CD4-positive, alpha-beta memory T cell (primary cell): Measurements from ENCODE around the gene THSD4. TPM values are rescaled to one million over a fixed set of nuclear protein-coding genes. Genes with fewer than 3 reads are reported as not detected.

Experiments used
- CTCF ChIA-PET: fragments of 350-600 bp; sonication (Branson Sonifier 250); formaldehyde crosslinking; loops from one replicate; lab custom pipeline; 2021; ENCODE audit warnings: inconsistent platforms; ENCODE audit not compliant: partially characterized antibody; lab: Charles Lee
- POLR2A ChIA-PET: fragments of 350-600 bp; sonication (Branson Sonifier 250); formaldehyde crosslinking; loops from one replicate; lab custom pipeline; 2021; ENCODE audit not compliant: partially characterized antibody; lab: Charles Lee
- DNase-seq, 5 donors: peaks; one replicate each; pipeline versions ENCODE4 v3.0.0 to v3.0.0-alpha.2; 2020 to 2022; ENCODE audit warnings: mixed read lengths in 1 of 5
- H3K27ac ChIP-seq: one replicate; pipeline ENCODE4 v1.7.0; 2013; ENCODE audit warnings: low read depth, low read length
- H3K27me3 ChIP-seq: 2 replicates; pipeline ENCODE4 v1.7.0; 2013; ENCODE audit warnings: mild to moderate bottlenecking, low read length, moderate library complexity; ENCODE audit not compliant: insufficient read depth
- H3K36me3 ChIP-seq: 2 replicates; pipeline ENCODE4 v1.7.0; 2013; ENCODE audit warnings: mild to moderate bottlenecking, low read length, moderate library complexity; ENCODE audit not compliant: insufficient read depth
- H3K4me1 ChIP-seq: 2 replicates; pipeline ENCODE4 v1.7.0; 2013; ENCODE audit warnings: mild to moderate bottlenecking, low read length, moderate library complexity; ENCODE audit not compliant: insufficient read depth
- H3K4me3 ChIP-seq, 2 donors: one replicate each; pipeline ENCODE4 v1.7.0; 2013; ENCODE audit warnings: low read length in 2 of 2, mild to moderate bottlenecking in 1 of 2
- H3K9me3 ChIP-seq, 2 donors: one replicate each; pipeline ENCODE4 v1.7.0; 2013; ENCODE audit warnings: low read length in 2 of 2, control low read depth in 1 of 2; ENCODE audit not compliant: control insufficient read depth in 1 of 2
- H3K27ac Mint-ChIP-seq, 7 donors: one replicate each; pipeline ENCODE4 v1.8.0; 2020 to 2021; ENCODE audit warnings: mixed read lengths in 7 of 7, mild to moderate bottlenecking in 6 of 7, inconsistent platforms in 3 of 7, moderate library complexity in 3 of 7
- H3K27me3 Mint-ChIP-seq, 2 donors: one replicate each; pipeline ENCODE4 v1.8.0; 2020 to 2021; ENCODE audit warnings: mixed read lengths in 2 of 2
- H3K36me3 Mint-ChIP-seq, 2 donors: one replicate each; pipeline ENCODE4 v1.8.0; 2020 to 2021; ENCODE audit warnings: mixed read lengths in 2 of 2, inconsistent platforms in 1 of 2, mild to moderate bottlenecking in 1 of 2
- H3K4me1 Mint-ChIP-seq, 4 donors: one replicate each; pipeline ENCODE4 v1.8.0; 2020 to 2021; ENCODE audit warnings: mixed read lengths in 4 of 4, mild to moderate bottlenecking in 1 of 4
- H3K4me3 Mint-ChIP-seq, 8 donors: one replicate each; pipeline ENCODE4 v1.8.0; 2020 to 2021; ENCODE audit warnings: mixed read lengths in 8 of 8, mild to moderate bottlenecking in 7 of 8, moderate library complexity in 6 of 8, inconsistent platforms in 3 of 8
- H3K9me3 Mint-ChIP-seq, 8 donors: one replicate each; pipeline ENCODE4 v1.8.0; 2020 to 2021; ENCODE audit warnings: mixed read lengths in 8 of 8, mild to moderate bottlenecking in 5 of 8, inconsistent platforms in 3 of 8, moderate library complexity in 1 of 8
- intact Hi-C: fragments of 100-400 bp; cut with micrococcal nuclease; formaldehyde crosslinking; loops from one replicate; pipeline ENCODE4 v1.15.1; 2023
- polyA plus RNA-seq, 2 donors: library from polyadenylated mRNA; unstranded; fragments of 300-500 nt; fragmentation: Illumina TruSeq; gene quantifications; one replicate each; pipeline ENCODE4 v1.2.3, GENCODE V29; 2021
- total RNA-seq, 2 experiments: library from RNA; stranded (reverse); gene quantifications; one replicate each; pipeline ENCODE4 v1.2.3, GENCODE V29; 2021

THSD4 gene
- total and polyA plus RNA-seq, 4 experiments from 2014 or later: not detected

DNA sequence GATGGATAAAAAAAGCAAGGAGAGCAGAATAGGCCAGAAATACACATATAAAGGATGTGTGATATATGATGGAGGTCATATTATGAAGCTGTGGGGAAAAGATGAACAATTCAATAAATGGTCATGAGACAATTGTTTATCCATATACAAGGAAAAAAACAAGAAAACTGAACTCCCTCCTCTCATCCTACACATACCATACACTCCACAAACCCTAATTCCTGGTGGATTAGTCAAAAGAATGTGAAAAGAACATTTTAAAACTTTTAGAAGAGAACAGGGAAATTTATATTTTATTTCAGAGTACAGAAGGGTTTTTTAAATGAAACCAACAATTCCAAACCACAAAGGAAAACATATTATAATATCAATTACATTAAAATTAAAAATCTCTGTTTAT is 660.6 kb downstream of the THSD4 start:
- intact Hi-C loops: no loop called here
- Histone ChIP-seq H3K27ac (no peak overlapping the region), H3K4me3 (no peak overlapping the region), H3K27me3 (no peaks in the 10 kb centered on the region), H3K9me3 (no peaks in the 10 kb centered on the region), H3K36me3 (no peaks in the 10 kb centered on the region), H3K4me1 (no peaks in the 10 kb centered on the region)
- H3K27ac Mint-ChIP-seq: peak overlapping the region in 2 of 7 donors; percentile 18 to 72
- H3K27me3 Mint-ChIP-seq: peaks cover 3 to 6% of the 10 kb centered on the region in 2 donors
- CTCF ChIA-PET: no interaction called here
- H3K36me3 Mint-ChIP-seq: no peaks in the 10 kb centered on the region
- POLR2A ChIA-PET: no interaction called here
- peak overlapping the region in 1 of 8 donors; percentile 9 for H3K4me3 Mint-ChIP-seq
- peaks cover 0 to 3% (median 1%) of the 10 kb centered on the region in 4 donors for H3K4me1 Mint-ChIP-seq
- no peaks in the 10 kb centered on the region for H3K9me3 Mint-ChIP-seq
- DNase-seq: no peak

- POLR2A ChIA-PET: no interaction called here
- no peak for DNase-seq
- no peaks in the 10 kb centered on the region for H3K36me3 Mint-ChIP-seq
- Histone ChIP-seq H3K36me3 (no peaks in the 10 kb centered on the region), H3K4me3 (no peak overlapping the region), H3K27ac (no peak overlapping the region), H3K4me1 (no peaks in the 10 kb centered on the region), H3K9me3 (no peaks in the 10 kb centered on the region), H3K27me3 (no peaks in the 10 kb centered on the region)
- CTCF ChIA-PET: no interaction called here
- H3K4me1 Mint-ChIP-seq: peaks cover 0 to 3% (median 1%) of the 10 kb centered on the region in 4 donors
- intact Hi-C loops: no loop called here
- peaks cover 5 to 7% of the 10 kb centered on the region in 2 donors for H3K27me3 Mint-ChIP-seq
- H3K27ac Mint-ChIP-seq: no peak overlapping the region
- H3K4me3 Mint-ChIP-seq: no peak overlapping the region
- H3K9me3 Mint-ChIP-seq: no peaks in the 10 kb centered on the region
Measured at GRCh38 chr15:71776304-71776703, 661.0 kb downstream of the THSD4 start.

- ChIA-PET POLR2A (no interaction called here), CTCF (interaction anchor here (1.0 to 5.4 kb wide), 2 partner anchors 379 to 382 kb away, joined by 4 to 62 read pairs; no protein-coding TSS in a partner anchor)
Measured at GRCh38 chr15:71777216-71777943, 662.1 kb downstream of the THSD4 start.

DNA sequence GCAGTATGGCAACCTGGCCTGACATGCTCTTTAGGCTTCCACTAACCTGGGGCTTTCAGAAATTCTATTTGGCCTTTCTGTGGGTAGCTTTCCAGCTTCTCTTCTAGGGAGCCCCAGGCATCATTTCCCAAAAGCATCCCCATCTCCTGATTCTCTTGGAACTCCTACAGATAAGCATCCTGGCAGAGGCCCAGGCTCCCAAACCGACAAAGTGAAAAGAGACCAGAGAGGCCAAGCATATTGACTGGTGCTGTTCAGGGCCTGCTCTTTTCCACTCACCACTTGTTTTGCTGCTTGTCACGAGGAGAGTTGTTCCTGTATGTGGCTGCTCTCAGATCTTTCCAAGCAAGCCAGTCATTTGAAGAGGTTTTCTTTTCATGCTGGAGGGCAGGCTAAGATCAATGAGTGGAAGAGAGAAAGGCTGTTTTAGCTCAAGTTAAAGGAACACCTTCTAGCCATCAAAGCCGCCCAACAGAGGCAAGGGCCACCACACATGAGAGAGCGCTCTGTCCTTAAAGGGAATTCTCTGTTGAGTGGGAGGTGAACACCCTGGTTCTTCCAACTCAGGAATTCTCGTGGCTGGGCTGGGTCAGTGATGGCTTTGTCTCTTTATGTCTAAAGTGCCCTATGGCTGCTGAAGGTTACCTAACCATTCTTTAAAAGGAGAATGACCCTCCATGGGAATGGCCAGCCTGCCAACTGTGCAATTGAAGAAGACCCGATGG is 664.0 kb downstream of the THSD4 start:
- CTCF ChIA-PET: interaction anchor here (0.6 to 5.4 kb wide), 9 partner anchors 8 to 398 kb away, joined by 3 to 62 read pairs (median 5); no protein-coding TSS in a partner anchor
- H3K4me3 Mint-ChIP-seq: no peak overlapping the region
- H3K9me3 Mint-ChIP-seq: no peaks in the 10 kb centered on the region
- Histone ChIP-seq H3K27ac (no peak overlapping the region), H3K27me3 (no peaks in the 10 kb centered on the region), H3K4me3 (no peak overlapping the region), H3K9me3 (no peaks in the 10 kb centered on the region), H3K4me1 (no peaks in the 10 kb centered on the region), H3K36me3 (no peaks in the 10 kb centered on the region)
- intact Hi-C loops: no loop called here
- peaks cover 3 to 11% of the 10 kb centered on the region in 2 donors for H3K27me3 Mint-ChIP-seq
- POLR2A ChIA-PET: no interaction called here
- H3K36me3 Mint-ChIP-seq: no peaks in the 10 kb centered on the region
- H3K27ac Mint-ChIP-seq: peak overlapping the region in 1 of 7 donors; percentile 24
- no peak for DNase-seq
- peaks cover 0 to 3% (median 1%) of the 10 kb centered on the region in 4 donors for H3K4me1 Mint-ChIP-seq

More at GRCh38 chr15:71777216-71777943, 662.1 kb downstream of the THSD4 start:
- Histone ChIP-seq H3K36me3 (no peaks in the 10 kb centered on the region), H3K4me3 (no peak overlapping the region), H3K27me3 (no peaks in the 10 kb centered on the region), H3K4me1 (no peaks in the 10 kb centered on the region), H3K9me3 (no peaks in the 10 kb centered on the region), H3K27ac (no peak overlapping the region)
- H3K27me3 Mint-ChIP-seq: peaks cover 2 to 7% of the 10 kb centered on the region in 2 donors
- intact Hi-C loops: no loop called here
- H3K36me3 Mint-ChIP-seq: no peaks in the 10 kb centered on the region
- H3K4me1 Mint-ChIP-seq: peaks cover 0 to 3% (median 1%) of the 10 kb centered on the region in 4 donors
- no peak overlapping the region for H3K4me3 Mint-ChIP-seq
- H3K27ac Mint-ChIP-seq: no peak overlapping the region
- H3K9me3 Mint-ChIP-seq: no peaks in the 10 kb centered on the region
- no peak for DNase-seq

- Mint-ChIP-seq H3K36me3 (no peaks in the 10 kb centered on the region), H3K27me3 (peaks cover 4 to 15% of the 10 kb centered on the region in 2 donors), H3K9me3 (no peaks in the 10 kb centered on the region), H3K27ac (no peak overlapping the region), H3K4me3 (peak overlapping the region in 1 of 8 donors; percentile 6), H3K4me1 (peaks cover 0 to 3% (median 1%) of the 10 kb centered on the region in 4 donors)
- peak in 4 of 5 donors; percentile 25 to 37 (median 32) for DNase-seq
- Histone ChIP-seq H3K27me3 (no peaks in the 10 kb centered on the region), H3K27ac (no peak overlapping the region), H3K36me3 (no peaks in the 10 kb centered on the region), H3K4me1 (no peaks in the 10 kb centered on the region), H3K9me3 (no peaks in the 10 kb centered on the region), H3K4me3 (no peak overlapping the region)
- intact Hi-C loops: loop anchor here (1.0 kb wide), 1 partner anchor 376 kb away; no protein-coding TSS in a partner anchor
- ChIA-PET POLR2A (no interaction called here), CTCF (interaction anchor here (0.9 to 5.4 kb wide), 12 partner anchors 8 to 376 kb away, joined by 3 to 62 read pairs (median 5); no protein-coding TSS in a partner anchor)
Measured at GRCh38 chr15:71780115-71780976, 665.1 kb downstream of the THSD4 start.

DNA sequence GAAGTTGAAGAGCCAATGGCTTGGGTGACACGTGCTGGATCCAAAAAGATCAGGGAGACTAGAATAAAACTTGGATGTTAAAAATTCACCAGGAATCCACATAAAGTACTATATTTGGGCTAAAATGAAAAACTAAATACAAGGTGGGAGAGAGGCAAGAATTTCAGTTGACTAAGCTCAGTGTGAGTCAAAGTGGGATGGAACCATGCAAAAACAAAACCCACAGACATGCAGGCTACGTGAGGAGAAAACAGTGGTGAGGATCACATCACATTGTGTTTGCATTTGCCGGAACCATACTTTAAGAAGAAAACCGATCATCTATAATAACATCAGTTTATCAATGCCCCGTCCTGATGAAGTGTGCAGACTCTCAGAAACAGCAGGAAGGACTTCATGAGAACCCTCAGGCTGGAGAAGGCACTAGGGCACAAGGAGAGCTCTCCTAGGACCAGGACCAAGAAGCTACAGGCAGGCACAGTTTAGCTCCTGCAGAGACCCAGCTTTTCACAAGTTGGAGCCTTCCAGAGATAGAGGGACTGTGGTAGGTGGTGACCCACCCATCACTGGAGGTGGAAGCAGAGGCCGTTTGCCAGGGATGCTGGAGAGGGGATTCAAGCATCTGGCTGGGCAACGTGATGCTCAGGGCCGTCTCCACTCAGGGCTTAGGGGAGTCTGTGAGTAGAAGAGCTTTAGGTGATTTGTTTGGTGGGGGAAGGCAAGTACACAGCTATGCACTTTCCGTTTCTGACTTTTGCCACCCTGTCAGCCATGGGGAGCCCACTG is 666.1 kb downstream of the THSD4 start:
- Histone ChIP-seq H3K4me3 (no peak overlapping the region), H3K27ac (no peak overlapping the region), H3K27me3 (no peaks in the 10 kb centered on the region), H3K36me3 (no peaks in the 10 kb centered on the region), H3K9me3 (no peaks in the 10 kb centered on the region), H3K4me1 (no peaks in the 10 kb centered on the region)
- Mint-ChIP-seq H3K4me1 (peaks cover 0 to 3% (median 1%) of the 10 kb centered on the region in 4 donors), H3K4me3 (no peak overlapping the region), H3K9me3 (no peaks in the 10 kb centered on the region), H3K27me3 (peaks cover 4 to 15% of the 10 kb centered on the region in 2 donors), H3K36me3 (no peaks in the 10 kb centered on the region), H3K27ac (no peak overlapping the region)
- no peak for DNase-seq
- ChIA-PET POLR2A (no interaction called here), CTCF (interaction anchor here (0.8 to 5.4 kb wide), 12 partner anchors 8 to 375 kb away, joined by 3 to 62 read pairs (median 5); no protein-coding TSS in a partner anchor)
- intact Hi-C loops: no loop called here
